ENCODE data around the gene CD86. TPM values are rescaled to one million over a fixed set of nuclear protein-coding genes. Genes with fewer than 3 reads are reported as not detected.
"Not testable (repeated sequence)": the region's sequence is repeated elsewhere in the genome, so short reads cannot be mapped to it uniquely, and the experiment has no call there.

CD86 gene
- total and polyA plus RNA-seq, 5 donors from 2014 or later: 0.11 to 1.3 (median 0.81) TPM; not detected in 1

- Histone ChIP-seq H3K36me3 (ENCODE audit: control insufficient read depth, insufficient read depth, low read length) (no peaks in the 10 kb centered on the region), H3K27ac (ENCODE audit: insufficient read depth, low read length, poor library complexity, severe bottlenecking) (no peak overlapping the region), H3K4me1 (ENCODE audit: control insufficient read depth, insufficient read depth, low read length, poor library complexity, severe bottlenecking) (no peaks in the 10 kb centered on the region), H3K27me3 (ENCODE audit: control insufficient read depth, insufficient read depth, low read length) (peaks cover 6% of the 10 kb centered on the region), H3K9me3 (ENCODE audit: control insufficient read depth in 2 of 2, low read length in 2 of 2) (no peaks in the 10 kb centered on the region), H3K4me3 (ENCODE audit: low read depth, low read length) (no peak overlapping the region)
- peaks cover 32% of the 10 kb centered on the region for H3K27me3 Mint-ChIP-seq
- H3K36me3 Mint-ChIP-seq: no peaks in the 10 kb centered on the region
- no peak overlapping the region for H3K27ac Mint-ChIP-seq
- H3K4me1 Mint-ChIP-seq: no peaks in the 10 kb centered on the region
- ATAC-seq (ENCODE audit: low read depth in 2 of 2): no peak
- H3K9me3 Mint-ChIP-seq: peaks cover 0 to 7% (median 3%) of the 10 kb centered on the region in 7 donors
- H3K4me3 Mint-ChIP-seq: no peak overlapping the region
- DNase-seq: no peak
Measured at GRCh38 chr3:122123850-122124249, 68.7 kb downstream of the CD86 start.

DNA sequence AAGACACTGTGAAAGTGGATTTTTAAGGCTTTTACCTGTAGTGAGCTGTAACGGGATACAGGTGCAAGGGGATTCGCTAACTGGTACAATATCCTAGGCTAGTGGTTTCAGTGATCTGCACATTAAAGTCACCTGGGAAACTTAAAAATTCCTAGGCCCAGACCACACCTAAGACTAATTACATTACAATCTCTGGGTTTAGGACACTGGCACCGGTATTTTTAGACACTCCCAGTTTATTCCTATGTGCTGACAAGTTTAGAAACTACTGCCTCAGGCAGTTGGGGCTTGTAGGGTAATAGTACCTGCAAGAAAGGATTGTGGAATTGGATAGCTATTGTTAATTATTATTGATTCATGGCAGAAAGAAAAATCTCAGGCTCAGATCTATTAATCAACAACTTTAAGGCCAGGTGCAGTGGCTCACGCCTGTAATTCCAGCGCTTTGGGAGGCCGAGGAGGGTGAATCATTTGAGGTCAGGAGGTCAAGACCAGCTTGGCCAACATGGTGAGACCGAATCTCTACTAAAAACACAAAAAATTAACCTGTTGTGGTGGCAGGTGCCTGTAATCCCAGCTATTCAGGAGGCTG, 77.9 kb downstream of the CD86 start:
- no peaks in the 10 kb centered on the region for H3K4me1 ChIP-seq (ENCODE audit: control insufficient read depth, insufficient read depth, low read length, poor library complexity, severe bottlenecking)
- Mint-ChIP-seq H3K27ac (no peak overlapping the region), H3K36me3 (no peaks in the 10 kb centered on the region), H3K4me1 (no peaks in the 10 kb centered on the region), H3K4me3 (no peak overlapping the region), H3K9me3 (peaks cover 0 to 12% (median 2%) of the 10 kb centered on the region in 7 donors), H3K27me3 (peaks cover 20% of the 10 kb centered on the region)
- no peak for DNase-seq
- no peaks in the 10 kb centered on the region for H3K9me3 ChIP-seq (ENCODE audit: control insufficient read depth in 2 of 2, low read length in 2 of 2)
- no peaks in the 10 kb centered on the region for H3K36me3 ChIP-seq (ENCODE audit: control insufficient read depth, insufficient read depth, low read length)
- H3K27me3 ChIP-seq (ENCODE audit: control insufficient read depth, insufficient read depth, low read length): no peaks in the 10 kb centered on the region
- H3K4me3 ChIP-seq (ENCODE audit: low read depth, low read length): no peak overlapping the region
- no peak overlapping the region for H3K27ac ChIP-seq (ENCODE audit: insufficient read depth, low read length, poor library complexity, severe bottlenecking)
- no peak for ATAC-seq (ENCODE audit: low read depth in 2 of 2)

DNA sequence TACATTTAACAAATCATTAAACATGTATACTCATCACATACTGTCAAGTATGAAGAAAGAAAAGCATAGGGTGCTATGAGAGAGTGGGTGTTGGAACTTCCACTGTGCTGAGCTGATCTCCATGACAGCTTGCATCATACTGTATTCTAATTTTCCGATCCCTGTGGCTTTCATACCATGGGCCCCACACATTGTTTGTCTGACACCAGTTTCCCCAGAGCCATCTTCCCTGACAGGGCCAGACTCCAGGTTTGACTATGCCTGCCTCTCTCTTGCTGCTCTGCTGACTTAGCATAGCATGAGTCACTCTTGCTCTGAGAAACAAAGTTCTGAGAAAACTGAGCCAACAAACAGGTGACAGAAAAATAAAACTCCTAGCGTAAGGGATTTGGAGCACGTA, 91.3 kb downstream of the CD86 start:
- H3K36me3 Mint-ChIP-seq: no peaks in the 10 kb centered on the region
- ATAC-seq (ENCODE audit: low read depth in 2 of 2) (no peak), DNase-seq (peak in 1 of 3 donors; percentile 86)
- Histone ChIP-seq H3K27me3 (ENCODE audit: control insufficient read depth, insufficient read depth, low read length) (peaks cover 3% of the 10 kb centered on the region), H3K27ac (ENCODE audit: insufficient read depth, low read length, poor library complexity, severe bottlenecking) (no peak overlapping the region), H3K36me3 (ENCODE audit: control insufficient read depth, insufficient read depth, low read length) (no peaks in the 10 kb centered on the region), H3K9me3 (ENCODE audit: control insufficient read depth in 2 of 2, low read length in 2 of 2) (no peaks in the 10 kb centered on the region), H3K4me1 (ENCODE audit: control insufficient read depth, insufficient read depth, low read length, poor library complexity, severe bottlenecking) (no peaks in the 10 kb centered on the region), H3K4me3 (ENCODE audit: low read depth, low read length) (no peak overlapping the region)
- no peaks in the 10 kb centered on the region for H3K4me1 Mint-ChIP-seq
- no peak overlapping the region for H3K4me3 Mint-ChIP-seq
- H3K9me3 Mint-ChIP-seq: peaks cover 0 to 8% (median 4%) of the 10 kb centered on the region in 7 donors
- H3K27me3 Mint-ChIP-seq: no peaks in the 10 kb centered on the region
- H3K27ac Mint-ChIP-seq: peak overlapping the region in 1 of 3 donors; percentile 42

- Mint-ChIP-seq H3K4me3 (no peak overlapping the region), H3K36me3 (no peaks in the 10 kb centered on the region), H3K27ac (no peak overlapping the region), H3K9me3 (peaks cover 0 to 11% (median 5%) of the 10 kb centered on the region in 7 donors), H3K4me1 (no peaks in the 10 kb centered on the region), H3K27me3 (no peaks in the 10 kb centered on the region)
- Histone ChIP-seq H3K36me3 (ENCODE audit: control insufficient read depth, insufficient read depth, low read length) (no peaks in the 10 kb centered on the region), H3K4me3 (ENCODE audit: low read depth, low read length) (no peak overlapping the region), H3K4me1 (ENCODE audit: control insufficient read depth, insufficient read depth, low read length, poor library complexity, severe bottlenecking) (no peaks in the 10 kb centered on the region), H3K27ac (ENCODE audit: insufficient read depth, low read length, poor library complexity, severe bottlenecking) (no peak overlapping the region), H3K27me3 (ENCODE audit: control insufficient read depth, insufficient read depth, low read length) (peaks cover 3% of the 10 kb centered on the region), H3K9me3 (ENCODE audit: control insufficient read depth in 2 of 2, low read length in 2 of 2) (peaks cover 4 to 9% of the 10 kb centered on the region in 2 experiments)
- ATAC-seq (ENCODE audit: low read depth in 2 of 2) (no peak), DNase-seq (peak in 1 of 3 donors; percentile 33)
Measured at GRCh38 chr3:122148941-122149627, 93.9 kb downstream of the CD86 start.

- no peaks in the 10 kb centered on the region for H3K4me1 ChIP-seq (ENCODE audit: control insufficient read depth, insufficient read depth, low read length, poor library complexity, severe bottlenecking)
- H3K27me3 Mint-ChIP-seq: no peaks in the 10 kb centered on the region
- no peaks in the 10 kb centered on the region for H3K27me3 ChIP-seq (ENCODE audit: control insufficient read depth, insufficient read depth, low read length)
- H3K9me3 Mint-ChIP-seq: peaks cover 3 to 30% (median 13%) of the 10 kb centered on the region in 7 donors
- no peak overlapping the region for H3K27ac ChIP-seq (ENCODE audit: insufficient read depth, low read length, poor library complexity, severe bottlenecking)
- no peak for DNase-seq
- H3K4me3 Mint-ChIP-seq: no peak overlapping the region
- peaks cover 10 to 30% of the 10 kb centered on the region in 2 experiments for H3K9me3 ChIP-seq (ENCODE audit: control insufficient read depth in 2 of 2, low read length in 2 of 2)
- no peak overlapping the region for H3K4me3 ChIP-seq (ENCODE audit: low read depth, low read length)
- H3K36me3 Mint-ChIP-seq: no peaks in the 10 kb centered on the region
- no peaks in the 10 kb centered on the region for H3K36me3 ChIP-seq (ENCODE audit: control insufficient read depth, insufficient read depth, low read length)
- no peaks in the 10 kb centered on the region for H3K4me1 Mint-ChIP-seq
- no peak overlapping the region for H3K27ac Mint-ChIP-seq
- no peak for ATAC-seq (ENCODE audit: low read depth in 2 of 2)
Measured at GRCh38 chr3:122151480-122151879, 96.3 kb downstream of the CD86 start.

DNA sequence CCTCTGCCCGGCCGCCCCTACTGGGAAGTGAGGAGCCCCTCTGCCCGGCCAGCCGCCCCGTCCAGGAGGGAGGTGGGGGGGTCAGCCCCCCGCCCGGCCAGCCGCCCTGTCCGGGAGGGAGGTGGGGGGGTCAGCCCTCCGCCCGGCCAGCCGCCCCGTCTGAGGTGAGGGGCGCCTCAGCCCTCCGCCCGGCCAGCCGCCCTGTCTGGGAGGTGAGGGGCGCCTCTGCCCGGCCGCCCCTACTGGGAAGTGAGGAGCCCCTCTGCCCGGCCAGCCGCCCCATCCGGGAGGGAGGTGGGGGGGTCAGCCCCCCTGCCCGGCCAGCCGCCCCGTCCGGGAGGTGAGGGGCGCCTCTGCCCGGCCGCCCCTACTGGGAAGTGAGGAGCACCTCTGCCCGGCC, 109.8 kb downstream of the CD86 start:
- H3K27ac ChIP-seq (ENCODE audit: insufficient read depth, low read length, poor library complexity, severe bottlenecking); H3K9me3 ChIP-seq (ENCODE audit: control insufficient read depth in 2 of 2, low read length in 2 of 2); H3K36me3 ChIP-seq (ENCODE audit: control insufficient read depth, insufficient read depth, low read length); H3K36me3 Mint-ChIP-seq; H3K4me3 Mint-ChIP-seq; H3K4me3 ChIP-seq (ENCODE audit: low read depth, low read length); H3K27me3 ChIP-seq (ENCODE audit: control insufficient read depth, insufficient read depth, low read length); DNase-seq; H3K4me1 Mint-ChIP-seq; H3K27ac Mint-ChIP-seq; H3K27me3 Mint-ChIP-seq; H3K4me1 ChIP-seq (ENCODE audit: control insufficient read depth, insufficient read depth, low read length, poor library complexity, severe bottlenecking); ATAC-seq (ENCODE audit: low read depth in 2 of 2): not testable (repeated sequence)
- H3K9me3 Mint-ChIP-seq: peaks cover 2 to 22% (median 4%) of the 10 kb centered on the region in 7 donors

- Histone ChIP-seq H3K9me3 (ENCODE audit: control insufficient read depth in 2 of 2, low read length in 2 of 2) (no peaks in the 10 kb centered on the region), H3K27me3 (ENCODE audit: control insufficient read depth, insufficient read depth, low read length) (no peaks in the 10 kb centered on the region), H3K4me3 (ENCODE audit: low read depth, low read length) (no peak overlapping the region), H3K36me3 (ENCODE audit: control insufficient read depth, insufficient read depth, low read length) (no peaks in the 10 kb centered on the region), H3K4me1 (ENCODE audit: control insufficient read depth, insufficient read depth, low read length, poor library complexity, severe bottlenecking) (no peaks in the 10 kb centered on the region), H3K27ac (ENCODE audit: insufficient read depth, low read length, poor library complexity, severe bottlenecking) (no peak overlapping the region)
- DNase-seq (no peak), ATAC-seq (ENCODE audit: low read depth in 2 of 2) (no peak)
- Mint-ChIP-seq H3K27me3 (no peaks in the 10 kb centered on the region), H3K9me3 (peaks cover 0 to 12% (median 3%) of the 10 kb centered on the region in 7 donors), H3K4me3 (no peak overlapping the region), H3K4me1 (no peaks in the 10 kb centered on the region), H3K36me3 (no peaks in the 10 kb centered on the region), H3K27ac (no peak overlapping the region)
Measured at GRCh38 chr3:122167630-122168029, 112.5 kb downstream of the CD86 start.

GRCh38 chr3:122168044-122168443, 112.9 kb downstream of the CD86 start:
- no peak overlapping the region for H3K27ac ChIP-seq (ENCODE audit: insufficient read depth, low read length, poor library complexity, severe bottlenecking)
- H3K27ac Mint-ChIP-seq: no peak overlapping the region
- H3K4me1 Mint-ChIP-seq: no peaks in the 10 kb centered on the region
- no peaks in the 10 kb centered on the region for H3K9me3 ChIP-seq (ENCODE audit: control insufficient read depth in 2 of 2, low read length in 2 of 2)
- H3K36me3 Mint-ChIP-seq: no peaks in the 10 kb centered on the region
- peaks cover 0 to 15% (median 3%) of the 10 kb centered on the region in 7 donors for H3K9me3 Mint-ChIP-seq
- DNase-seq: no peak
- no peak overlapping the region for H3K4me3 ChIP-seq (ENCODE audit: low read depth, low read length)
- no peaks in the 10 kb centered on the region for H3K36me3 ChIP-seq (ENCODE audit: control insufficient read depth, insufficient read depth, low read length)
- no peak for ATAC-seq (ENCODE audit: low read depth in 2 of 2)
- no peak overlapping the region for H3K4me3 Mint-ChIP-seq
- no peaks in the 10 kb centered on the region for H3K27me3 ChIP-seq (ENCODE audit: control insufficient read depth, insufficient read depth, low read length)
- H3K4me1 ChIP-seq (ENCODE audit: control insufficient read depth, insufficient read depth, low read length, poor library complexity, severe bottlenecking): no peaks in the 10 kb centered on the region
- no peaks in the 10 kb centered on the region for H3K27me3 Mint-ChIP-seq

All from CD4-positive, CD25-positive, alpha-beta regulatory T cell (primary cell).